Hematopoietic multipotent progenitor cell (in vitro differentiated cells): ENCODE measurements around the gene ZNF738. TPM values are rescaled to one million over a fixed set of nuclear protein-coding genes. Genes with fewer than 3 reads are reported as not detected.
A peak's percentile ranks its signal among the peaks of the same experiment; 100 is the strongest.
"Not testable (repeated sequence)": the region's sequence is repeated elsewhere in the genome, so short reads cannot be mapped to it uniquely, and the experiment has no call there.

Experiments
- DNase-seq, 3 donors: peaks; one replicate each; pipeline ENCODE4 v3.0.0-alpha.2; 2011 to 2015; ENCODE audit warnings: low read depth in 2 of 3, low spot score in 2 of 3
- total RNA-seq: library from RNA; depleted of rRNA; stranded (reverse); fragments of >200 nt; gene quantifications from one replicate; pipeline ENCODE4 v1.2.3, GENCODE V29; 2012

ZNF738 gene
- 8.9 TPM for total RNA-seq

DNA sequence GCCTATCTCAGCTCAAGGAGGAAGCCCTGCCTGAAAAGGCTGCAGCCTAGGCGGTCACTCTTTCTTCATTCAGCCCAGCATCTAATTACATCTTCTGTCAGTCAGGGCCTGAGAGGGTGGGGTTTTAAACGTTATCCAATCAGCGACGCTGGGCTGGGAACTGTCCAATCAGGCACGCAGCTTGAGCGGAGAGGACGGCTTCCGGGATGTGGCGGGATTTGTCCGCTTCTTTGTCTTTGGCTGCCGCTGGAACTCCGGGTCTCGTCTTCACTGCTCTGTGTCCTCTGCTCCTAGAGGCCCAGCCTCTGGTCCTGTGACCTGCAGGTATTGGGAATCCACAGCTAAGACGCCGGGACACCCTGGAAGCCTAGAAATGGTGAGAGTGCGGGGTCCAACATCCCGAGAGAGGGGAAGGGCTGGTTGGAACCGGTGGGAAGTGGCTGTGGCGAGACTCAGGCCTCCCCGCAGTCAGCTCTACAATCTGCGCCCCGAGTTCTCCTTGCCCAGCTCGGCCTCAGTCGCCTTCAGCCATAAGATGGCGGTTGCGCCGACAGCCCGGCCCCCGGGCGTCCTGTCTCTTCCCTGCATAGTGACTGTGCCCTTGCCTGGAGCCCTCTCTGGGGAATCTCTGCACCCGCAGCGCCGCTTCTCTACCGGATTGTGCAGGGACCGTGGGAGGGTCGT is at the start of gene ZNF738:
Gene ZNF738 (plus strand): TSS at position 233 of the 684 bp plus-strand sequence. CDS start 141 bp downstream, at position 374.
- peak; percentile 48 to 96 (median 92) for DNase-seq

DNA sequence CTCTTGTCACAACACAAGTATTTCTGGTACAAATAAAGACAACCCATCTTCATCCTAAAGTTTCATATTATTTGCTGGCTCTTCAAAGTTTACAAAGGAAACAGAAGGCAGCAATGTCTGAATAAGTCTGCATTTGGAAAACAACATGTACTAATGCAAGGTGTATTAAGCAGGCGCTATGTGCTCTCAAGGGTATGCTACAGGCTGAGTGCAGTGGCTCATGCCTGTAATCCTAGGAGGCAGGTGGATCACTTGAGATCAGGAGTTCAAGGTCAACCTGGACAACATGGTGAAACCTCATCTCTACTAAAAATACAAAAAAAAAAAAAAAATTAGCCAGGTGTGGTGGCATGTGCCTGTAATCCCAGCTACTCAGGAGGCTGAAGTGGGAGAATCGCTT is 46.0 kb upstream of the ZNF738 start:
- not testable (repeated sequence) for DNase-seq

DNA sequence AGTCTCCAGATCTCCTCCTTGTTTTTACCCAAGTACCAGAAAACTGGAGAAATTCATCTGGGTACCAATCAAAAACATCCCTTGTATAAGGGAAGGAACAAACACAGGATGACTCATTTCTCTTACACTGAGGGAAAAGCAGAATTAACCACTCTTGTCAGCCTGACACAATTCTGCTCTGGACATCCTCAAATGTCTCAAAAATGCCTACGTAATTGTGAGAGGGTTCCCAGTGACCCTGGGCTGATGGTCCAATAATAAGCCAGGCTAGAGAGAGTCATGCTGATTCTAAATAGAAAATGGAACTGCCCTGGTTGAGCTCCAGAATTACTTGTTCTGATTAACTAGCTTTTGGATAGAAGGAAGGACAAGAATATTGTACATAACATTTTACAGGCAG is 44.1 kb upstream of the ZNF738 start:
- DNase-seq: no peak

DNA sequence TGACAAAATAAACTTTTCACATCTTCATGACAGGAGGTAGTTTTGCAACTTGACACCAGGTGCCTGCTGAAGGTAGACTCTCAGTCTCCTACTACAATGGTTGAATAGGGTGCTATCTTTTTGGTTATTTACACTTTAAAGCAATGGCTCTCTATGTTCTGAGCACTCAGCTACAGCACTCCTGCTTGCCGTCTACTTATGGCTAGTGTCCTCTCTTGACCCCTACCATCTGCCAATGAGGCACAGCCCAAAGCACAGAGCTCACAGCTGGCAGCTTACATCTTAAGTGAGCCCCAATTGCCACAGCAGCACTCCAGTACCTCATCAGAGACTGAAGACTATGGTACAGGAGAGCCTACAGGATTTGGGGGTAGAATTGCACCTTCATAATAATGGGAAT is 41.0 kb upstream of the ZNF738 start:
- DNase-seq: no peak

DNA sequence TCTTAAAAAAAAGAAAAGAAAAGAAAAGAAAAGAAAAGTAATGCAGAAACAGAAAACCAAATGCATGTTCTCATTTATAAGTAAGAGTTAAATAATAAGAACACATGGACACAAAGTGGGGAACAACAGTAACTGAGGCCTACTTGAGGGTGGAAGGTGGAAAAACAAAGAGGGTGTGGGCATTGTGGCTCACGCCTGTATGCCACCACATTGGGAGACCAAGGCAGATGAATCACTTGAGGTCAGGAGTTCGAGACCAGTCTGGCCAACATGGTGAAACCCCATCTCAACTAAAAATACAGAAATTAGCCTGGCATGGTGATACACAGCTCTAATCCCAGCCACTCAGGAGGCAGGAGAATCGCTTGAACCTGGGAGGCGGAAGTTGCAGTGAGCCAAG is 37.7 kb upstream of the ZNF738 start:
- DNase-seq: no peak

DNA sequence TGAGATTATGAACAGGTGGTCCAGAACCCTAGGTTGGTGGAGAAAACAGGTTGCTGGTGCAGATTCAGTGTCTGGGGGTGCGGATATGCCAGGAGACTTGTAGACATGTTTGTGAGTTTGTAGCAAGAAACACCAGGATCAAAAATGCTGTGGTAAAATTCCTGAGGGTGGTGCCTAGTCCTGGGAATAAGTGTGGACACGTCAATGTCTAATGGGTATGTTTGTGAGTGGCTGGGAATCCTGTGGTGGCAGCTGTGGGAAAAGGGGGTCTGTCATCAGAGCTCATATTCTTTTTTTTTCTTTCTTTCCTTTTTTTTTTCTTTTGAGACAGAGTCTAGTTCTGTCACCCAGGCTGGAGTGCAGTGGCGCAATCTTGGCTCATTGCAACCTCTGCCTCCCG is 36.8 kb upstream of the ZNF738 start:
- DNase-seq: no peak

DNA sequence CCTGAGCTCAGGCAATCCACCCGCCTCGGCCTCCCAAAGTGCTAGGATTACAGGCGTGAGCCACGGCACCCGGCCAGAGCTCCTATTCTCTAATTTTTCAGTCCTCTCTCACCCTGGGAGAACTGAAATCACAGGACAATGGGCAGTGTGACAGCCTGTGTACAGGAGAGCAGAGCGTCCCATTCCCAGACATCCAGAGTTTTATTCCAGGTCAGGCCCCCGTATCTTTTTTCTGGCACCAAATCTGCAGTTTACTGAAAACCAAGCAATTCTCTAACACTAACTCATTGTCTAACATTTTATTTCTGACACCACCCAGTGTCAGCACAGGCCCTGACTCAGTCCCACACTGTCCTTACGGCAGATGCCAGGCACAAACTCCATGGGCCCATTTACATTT is 36.3 kb upstream of the ZNF738 start:
- no peak for DNase-seq

DNA sequence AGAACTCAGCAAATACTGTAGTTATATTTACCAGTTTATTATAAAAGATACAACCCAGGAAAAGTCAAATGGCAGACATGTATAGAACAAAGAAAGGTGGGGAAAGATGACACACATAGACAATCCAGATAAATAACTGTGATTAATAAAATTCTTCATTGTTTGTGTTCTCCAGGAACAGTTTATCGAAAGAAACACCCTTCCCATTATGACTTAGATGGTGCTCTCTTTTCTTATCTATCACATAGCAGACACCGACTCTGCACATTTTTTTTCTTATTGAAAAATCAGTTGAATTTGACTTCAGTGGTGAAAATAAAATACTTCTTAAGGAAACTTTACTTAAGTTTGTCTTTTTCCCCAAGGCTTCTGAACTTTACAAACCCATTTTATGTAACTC is 35.8 kb upstream of the ZNF738 start:
- DNase-seq: no peak

DNA sequence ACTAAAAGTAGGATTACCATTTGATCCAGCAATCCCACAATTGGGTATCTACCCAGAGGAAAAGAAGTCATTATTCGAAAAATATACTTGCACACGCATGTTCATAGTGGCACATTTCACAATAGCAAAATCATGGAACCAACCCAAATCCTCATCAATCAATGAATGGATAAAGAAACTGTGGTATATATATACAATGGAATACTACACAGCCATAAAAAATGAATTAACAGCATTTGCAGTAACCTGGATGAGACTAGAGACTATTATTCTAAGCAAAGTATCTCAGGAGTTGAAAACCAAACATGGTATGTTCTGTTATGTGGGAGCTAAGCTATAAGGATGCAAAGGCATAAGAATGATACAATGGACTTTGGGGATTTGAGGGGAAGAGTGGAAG is 32.6 kb upstream of the ZNF738 start:
- no peak for DNase-seq

DNA sequence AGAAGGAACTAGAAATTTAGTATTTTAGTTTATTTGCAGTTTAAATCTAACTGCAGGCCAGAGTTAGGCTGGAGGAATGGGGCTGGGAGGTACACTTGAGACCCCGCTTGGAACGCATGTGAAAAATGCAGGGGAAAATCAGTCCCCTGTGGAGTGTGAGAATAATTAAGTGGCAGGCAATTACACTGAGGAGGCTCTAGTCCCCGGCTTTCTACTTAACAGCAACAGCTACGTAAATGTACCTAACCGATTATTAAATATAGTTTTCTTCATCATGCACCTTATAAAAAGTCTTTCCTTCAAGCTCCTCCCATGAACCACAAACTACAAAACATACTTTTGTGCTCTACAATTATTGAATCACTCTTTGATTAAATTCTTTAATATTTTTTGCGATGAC is 30.4 kb upstream of the ZNF738 start:
- DNase-seq: peak in 2 of 3 donors; percentile 14 to 36

DNA sequence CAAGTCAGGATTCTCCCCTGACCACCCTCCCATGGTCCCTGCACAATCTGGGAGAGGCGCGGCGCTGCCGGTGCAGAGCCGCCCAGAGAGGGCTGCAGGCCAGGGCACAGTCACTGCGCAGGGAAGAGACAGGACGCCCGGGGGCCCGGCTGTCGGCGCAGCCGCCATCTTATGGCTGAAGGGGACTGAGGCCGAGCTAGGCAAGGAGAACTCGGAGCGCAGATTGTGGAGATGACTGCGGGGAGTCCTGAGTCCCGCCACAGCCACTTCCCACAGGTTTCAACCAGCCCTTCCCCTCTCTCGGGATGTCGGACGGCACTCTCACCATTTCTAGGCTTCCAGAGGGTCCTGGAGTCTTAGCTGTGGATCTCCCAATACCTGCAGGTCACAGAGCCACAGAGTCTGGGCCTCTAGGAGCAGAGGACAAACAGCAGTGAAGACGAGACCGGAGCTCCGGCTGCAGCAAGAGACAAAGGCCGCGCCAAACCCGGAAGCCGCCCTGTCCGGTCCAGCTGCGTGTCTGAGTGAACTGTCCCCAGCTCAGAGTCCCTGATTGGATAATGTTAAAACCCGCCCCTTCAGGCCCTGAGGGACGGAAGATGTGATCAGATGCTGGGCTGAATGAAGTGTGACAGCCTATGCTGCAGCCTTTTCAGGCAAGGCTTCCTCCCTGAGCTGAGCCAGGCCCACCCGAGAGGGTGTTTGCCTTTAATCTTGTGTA is 29.8 kb upstream of the ZNF738 start, which contains the start of gene ZNF708:
Gene ZNF708 (minus strand): TSS at position 526 of the 721 bp plus-strand sequence. CDS start 198 bp downstream, at position 328.
- DNase-seq: peak; percentile 44 to 95 (median 87)

DNA sequence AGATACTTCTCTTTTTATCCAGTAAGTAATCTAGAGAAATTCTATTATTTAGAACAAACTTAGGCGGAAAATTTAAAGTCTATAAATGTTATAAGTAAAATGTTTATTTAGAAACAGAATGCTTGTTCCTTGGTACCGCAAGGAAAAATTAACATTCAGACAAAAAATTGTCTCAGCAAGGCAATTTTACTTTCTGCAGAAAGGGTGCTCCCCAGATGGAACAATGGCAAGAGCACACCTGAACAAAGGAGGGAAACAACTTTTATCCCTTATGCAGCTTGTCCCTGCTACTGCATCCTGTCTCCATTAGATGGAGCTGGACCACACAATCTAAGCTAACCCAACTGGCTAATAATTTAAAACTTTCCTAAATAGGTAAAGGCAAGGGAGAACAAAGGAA is 23.1 kb upstream of the ZNF738 start:
- no peak for DNase-seq

DNA sequence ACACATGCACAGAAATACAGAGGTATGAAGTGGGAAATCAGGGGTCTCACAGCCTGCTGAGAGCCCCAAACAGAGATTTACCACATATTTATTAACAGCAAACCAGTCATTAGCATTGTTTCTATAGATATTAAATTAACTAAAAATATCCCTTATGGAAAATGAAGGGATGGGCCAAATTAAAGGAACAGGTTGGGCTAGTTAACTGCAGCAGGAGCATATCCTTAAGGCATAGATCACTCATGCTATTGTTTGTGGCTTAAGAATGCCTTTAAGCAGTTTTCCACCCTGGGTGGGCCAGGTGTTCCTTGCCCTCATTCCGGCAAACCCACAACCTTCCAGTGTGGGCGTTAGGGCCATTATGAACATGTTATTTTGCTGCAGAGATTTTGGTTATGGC is 14.0 kb upstream of the ZNF738 start:
- DNase-seq: not testable (repeated sequence)

DNA sequence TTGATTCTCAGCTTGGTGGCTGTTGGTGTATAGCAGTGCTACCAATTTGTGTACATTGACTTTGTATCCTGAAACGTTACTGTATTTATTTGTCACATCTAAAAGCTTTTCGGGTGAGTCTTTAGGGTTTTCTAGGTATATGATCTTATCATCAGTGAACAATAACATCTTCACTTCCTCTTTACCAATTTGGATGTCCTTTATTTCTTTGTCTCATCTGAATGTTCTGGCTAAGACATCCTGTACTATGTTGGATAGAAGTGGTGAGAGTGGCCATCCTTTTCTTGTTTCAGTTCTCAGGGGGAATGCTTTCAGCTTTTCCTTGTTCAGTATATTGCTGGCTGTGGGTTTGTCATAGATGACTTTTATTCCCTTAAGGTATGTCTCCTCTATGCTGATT is 6.0 kb upstream of the ZNF738 start:
- DNase-seq: no peak

DNA sequence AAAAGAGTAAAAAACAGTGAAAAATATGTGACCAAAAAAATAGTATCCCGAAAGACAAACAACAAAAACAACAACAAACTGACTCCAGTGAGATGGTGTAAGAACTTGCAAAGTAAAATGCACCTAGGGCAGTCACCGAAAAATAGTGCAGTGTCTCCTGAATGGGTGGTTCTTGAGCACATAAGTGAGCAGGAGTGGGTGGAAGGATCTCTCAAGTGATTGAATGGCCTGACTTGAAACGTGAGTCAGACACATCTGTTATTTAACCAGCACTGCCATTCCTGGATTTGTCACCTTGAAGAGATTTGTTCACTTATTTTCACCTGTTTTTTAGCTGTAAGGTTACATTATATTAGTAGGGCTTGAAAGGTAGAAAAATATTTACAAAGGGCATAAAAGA is 3.5 kb downstream of the ZNF738 start:
- no peak for DNase-seq

DNA sequence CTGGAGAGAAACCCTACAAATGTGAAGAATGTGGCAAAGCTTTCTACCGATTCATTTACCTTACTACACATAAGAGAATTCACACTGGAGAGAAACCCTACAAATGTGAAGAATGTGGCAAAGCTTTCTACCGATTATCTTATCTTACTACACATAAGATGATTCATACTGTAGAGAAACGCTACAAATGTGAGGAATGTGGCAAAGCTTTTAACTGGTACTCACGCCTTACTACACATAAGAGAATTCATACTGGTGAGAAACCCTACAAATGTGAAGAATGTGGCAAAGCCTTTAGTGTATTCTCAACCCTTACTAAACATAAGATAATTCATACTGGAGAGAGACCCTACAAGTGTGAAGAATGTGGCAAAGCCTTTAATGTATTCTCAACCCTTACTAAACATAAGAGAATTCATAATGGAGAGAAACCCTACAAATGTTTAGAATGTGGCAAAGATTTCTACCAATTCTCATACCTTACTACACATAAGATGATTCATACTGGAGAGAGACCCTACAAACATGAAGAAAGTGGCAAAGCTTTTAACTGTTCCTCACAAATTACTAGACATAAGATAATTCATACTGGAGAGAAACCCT is 25.3 kb downstream of the ZNF738 start:
- no peak for DNase-seq

DNA sequence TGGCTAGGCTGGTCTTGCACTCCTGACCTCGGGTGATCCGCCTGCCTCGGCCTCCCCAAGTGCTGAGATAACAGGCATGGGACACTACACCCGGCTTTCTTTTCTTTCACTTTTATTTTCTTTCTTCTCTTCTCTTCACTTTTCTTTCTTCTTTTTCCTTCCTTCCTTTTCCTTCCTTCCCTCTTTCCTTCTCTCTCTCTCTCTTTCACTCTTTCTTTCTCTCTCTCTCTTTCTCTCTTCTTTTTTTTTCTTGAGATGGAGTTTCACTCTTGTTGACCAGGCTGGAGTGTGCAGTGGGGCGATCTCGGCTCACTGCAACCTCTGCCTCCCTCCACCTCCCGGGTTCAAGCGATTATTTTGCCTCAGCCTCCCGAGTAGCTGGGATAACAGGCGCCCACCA is 37.3 kb downstream of the ZNF738 start:
- no peak for DNase-seq

DNA sequence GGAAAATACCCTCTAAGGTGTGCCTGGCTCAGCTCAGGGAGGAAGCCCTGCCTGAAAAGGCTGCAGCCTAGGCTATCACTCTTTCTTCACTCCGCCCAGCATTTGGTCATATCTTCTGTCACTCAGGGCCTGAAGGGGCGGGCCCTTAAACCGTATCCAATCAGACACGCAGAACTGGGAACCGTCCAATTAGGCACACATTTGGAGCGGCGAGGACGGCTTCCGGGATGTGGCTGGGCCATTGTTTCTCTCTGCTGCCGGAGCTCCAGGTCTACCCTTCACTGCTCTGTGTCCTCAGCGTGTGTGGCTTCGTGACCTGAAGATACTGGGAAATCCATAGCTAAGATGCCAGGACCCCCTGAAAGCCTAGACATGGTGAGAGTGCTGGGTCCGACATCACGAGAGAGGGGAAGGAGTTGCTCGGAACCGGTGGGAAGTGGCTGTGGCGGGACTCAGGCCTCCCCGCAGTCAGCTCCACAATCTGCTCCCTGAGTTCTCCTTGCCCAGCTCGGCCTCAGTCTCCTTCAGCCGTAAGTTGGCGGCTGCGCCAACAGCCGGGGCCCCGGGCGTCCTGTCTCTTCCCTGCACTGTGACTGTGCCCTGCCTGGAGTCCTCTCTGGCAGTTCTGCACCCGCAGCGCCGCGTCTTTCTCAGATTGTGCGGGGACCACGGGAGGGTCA is 38.2 kb downstream of the ZNF738 start, which contains the start of gene ZNF493:
Gene ZNF493 (plus strand): TSS at position 241 of the 680 bp plus-strand sequence. CDS start 105 bp downstream, at position 346.
- peak; percentile 74 to 98 (median 93) for DNase-seq

DNA sequence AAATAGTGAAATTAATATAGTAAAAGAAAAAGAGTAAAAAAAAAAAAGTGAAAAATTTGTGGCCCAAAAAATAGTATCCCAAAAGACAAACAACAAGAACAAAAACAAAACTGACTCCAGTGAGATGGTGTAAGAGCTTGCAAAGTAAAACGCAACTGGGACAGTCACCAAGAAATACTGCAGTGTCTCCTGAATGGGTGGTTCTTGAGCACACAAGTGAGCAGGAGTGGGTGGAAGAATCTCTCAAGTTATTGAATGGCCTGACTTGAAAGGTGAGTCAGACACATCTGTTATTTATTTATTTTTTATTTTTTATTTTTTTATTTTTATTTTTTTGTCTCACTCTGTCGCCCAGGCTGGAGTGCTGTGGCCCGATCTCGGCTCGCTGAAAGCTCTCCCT is 40.1 kb downstream of the ZNF738 start:
- no peak for DNase-seq

DNA sequence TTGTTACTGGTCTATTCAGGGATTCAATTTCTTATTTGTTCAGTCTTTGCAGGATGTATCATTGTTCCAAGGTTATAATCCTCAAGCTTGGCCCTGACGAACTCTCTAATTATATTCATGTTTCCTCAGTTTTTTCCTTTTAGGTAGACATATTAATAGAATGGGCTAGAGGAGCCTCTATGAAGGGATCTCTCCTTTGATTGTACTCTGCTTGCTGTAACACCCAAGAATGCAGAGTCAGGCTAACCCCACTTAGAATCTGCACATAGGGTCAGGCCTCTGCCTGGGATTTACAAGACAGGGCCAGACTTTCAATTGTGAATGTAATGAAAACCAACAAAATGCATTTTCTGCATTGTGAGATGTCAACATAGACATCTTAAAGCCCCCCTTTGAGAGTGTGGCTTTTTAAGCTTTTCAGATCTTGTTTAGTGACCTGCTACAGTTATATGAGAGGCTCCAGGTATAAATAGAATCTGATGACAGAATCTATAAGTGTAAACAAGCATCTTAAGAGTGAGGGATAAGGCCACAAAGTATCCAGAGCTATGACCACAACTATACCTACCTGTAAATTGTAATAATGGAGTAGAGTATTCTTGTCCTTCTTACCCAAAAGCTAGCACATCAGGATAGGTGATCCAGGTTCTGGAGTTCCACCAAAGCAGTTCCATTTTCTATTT is 43.6 kb downstream of the ZNF738 start:
- DNase-seq: no peak

DNA sequence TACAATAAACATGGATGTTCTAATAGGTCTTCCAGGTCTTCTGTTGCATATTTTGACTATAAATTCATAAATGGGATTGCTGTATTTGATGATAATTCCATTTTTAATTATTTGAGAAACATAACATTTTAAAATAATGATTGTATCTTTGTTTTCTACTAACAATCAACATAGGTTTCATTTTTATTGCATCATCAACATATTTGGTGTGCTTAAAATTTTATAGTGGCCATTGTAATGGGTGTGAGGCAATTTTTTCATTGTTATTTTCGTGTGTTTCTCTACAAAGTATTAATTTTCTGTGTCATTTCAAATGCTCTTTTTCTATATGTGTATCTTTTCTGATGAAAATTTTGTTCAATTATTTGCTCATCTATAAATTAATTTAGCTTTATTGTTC is 51.4 kb downstream of the ZNF738 start:
- DNase-seq: no peak
